ENCODE results near the gene ABHD2.
A peak's percentile ranks its signal among the peaks of the same experiment; 100 is the strongest.

ABHD2 gene

DNA sequence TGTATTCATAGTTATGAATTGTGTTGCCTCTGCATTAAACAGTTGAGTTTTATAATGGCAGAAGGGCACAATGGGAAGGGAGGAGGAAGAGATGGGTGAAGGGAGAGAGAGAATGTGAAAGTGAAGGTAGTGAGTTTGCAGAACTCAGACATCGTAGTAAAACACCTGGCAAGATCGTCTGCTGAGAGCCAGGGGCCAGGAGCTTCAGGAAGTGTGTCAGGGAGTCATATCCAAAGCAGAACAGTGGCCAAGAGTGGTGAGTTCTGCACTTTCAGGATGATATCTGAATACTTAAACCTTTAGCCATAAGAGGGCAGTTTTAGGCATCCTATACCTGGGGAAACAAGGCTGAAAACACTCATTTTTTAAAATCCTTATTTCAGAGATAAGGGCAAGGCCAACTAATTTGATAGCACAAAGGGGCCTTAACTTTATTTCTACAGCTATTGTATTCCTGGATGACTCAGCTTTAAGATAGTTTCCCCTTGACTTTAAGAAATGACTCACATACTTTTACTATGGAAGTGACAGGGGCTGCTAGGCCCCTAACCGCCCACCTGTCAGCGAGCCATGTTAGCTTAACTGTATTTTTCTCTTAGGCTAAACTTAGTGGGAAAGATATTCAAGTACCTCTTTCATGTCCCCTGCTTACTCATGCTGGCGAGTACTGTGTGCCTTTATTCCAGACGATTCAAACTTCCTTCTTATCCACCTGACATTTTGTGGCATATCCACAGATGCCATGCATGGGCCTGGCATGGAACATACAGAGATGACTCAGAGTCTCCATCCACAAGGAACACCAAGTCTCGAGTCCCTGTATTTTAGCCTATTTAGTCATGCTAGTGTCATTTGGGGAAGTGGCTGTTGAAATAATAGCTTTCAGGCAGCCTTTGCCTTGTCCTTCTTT lies 79.3 kb downstream of the ABHD2 start:
- no peak for DNase-seq (ENCODE audit: low spot score)

DNA sequence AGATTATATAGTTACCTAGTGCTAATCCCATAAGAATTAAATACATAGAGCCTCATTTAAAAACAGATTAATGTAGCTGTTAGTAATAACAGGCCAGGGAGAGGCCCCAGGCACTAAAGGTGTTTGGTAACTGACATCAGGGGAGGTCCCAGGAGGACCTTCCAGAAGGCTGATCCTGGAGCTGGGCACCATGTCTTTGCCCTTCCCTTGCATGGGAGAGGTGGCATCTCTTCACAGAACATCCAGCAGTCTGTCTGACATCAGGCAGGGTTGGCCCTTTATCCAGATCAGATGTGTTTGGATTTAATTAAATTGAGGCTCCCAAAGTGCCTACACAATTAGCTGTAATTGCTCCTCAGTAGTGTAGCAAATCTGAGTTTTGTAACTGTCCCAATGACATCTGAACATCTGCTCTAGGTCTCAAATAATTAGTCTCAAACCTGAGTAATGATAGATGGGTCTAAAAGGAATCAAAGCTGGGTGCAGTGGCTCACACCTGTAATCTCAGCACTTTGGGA lies 80.1 kb downstream of the ABHD2 start:
- DNase-seq (ENCODE audit: low spot score): no peak

GRCh38 chr15:89170364-89170763 lies 82.1 kb downstream of the ABHD2 start:
- no peak for DNase-seq (ENCODE audit: low spot score)

DNA sequence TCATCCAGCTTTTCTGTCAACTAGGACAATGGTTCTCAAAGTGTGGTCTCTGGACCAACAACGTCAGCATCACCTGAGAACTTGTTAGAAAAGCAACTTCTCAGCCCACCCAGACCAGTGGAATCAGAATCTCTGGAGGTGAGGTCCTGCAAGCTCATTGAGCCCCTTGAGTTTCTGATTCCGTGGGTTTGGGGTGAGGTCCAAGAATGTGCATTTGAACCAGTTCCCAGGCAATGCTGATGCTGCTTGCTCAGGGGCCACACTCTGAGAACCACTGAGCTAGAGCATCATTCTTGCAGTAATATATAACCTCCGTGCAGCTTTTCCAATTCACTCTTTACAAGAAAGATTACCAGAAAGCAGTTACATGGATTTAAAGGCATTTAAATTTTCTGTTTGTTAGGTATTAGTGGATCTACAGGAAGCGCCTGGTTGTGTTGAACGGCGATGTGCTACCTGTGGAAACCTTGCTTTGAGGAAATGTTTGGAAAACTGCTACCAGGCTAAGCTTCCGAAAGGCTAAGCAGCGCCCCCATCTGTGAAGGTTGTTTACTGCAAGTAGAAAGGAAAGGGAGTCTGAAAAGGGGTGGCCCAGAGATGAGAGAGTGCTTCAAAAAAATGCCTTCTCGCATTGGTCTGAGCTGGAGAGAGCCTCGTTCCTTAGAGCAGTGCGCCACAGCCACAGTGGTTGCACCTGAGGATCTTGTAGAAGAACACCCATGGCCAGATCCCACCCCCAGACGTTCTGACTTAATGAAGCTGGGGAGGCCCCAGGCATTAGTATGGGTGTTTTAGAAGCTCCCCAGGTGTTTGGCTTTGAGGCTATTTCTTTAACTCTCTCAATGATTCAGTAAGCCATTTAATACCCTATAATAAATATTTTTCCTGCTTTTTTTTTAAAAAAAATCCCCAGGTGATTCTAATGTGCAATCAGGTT lies 83.1 kb downstream of the ABHD2 start:
- DNase-seq (ENCODE audit: low spot score): peak; percentile 57

GRCh38 chr15:89172921-89173320 lies 84.7 kb downstream of the ABHD2 start:
- DNase-seq (ENCODE audit: low spot score): no peak

DNA sequence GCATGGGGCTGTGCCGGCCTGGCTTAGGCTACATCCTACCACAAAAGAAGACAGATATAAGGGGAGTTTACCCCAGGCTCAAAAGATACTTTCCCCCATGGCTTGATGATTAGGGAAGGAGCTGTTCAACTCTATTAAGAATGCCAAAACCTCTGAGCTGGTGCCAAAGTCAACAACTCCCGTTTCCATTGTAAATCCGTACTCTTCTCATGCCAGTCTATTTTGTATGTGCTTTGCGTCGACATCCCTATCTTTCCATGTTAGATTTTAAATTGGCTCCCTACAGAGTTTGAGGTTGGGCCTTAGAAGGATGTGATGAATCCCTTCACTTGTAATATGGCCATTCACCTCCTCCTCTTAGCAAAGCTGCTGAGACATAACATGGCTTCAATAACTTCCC lies 86.2 kb downstream of the ABHD2 start:
- DNase-seq (ENCODE audit: low spot score): no peak

DNA sequence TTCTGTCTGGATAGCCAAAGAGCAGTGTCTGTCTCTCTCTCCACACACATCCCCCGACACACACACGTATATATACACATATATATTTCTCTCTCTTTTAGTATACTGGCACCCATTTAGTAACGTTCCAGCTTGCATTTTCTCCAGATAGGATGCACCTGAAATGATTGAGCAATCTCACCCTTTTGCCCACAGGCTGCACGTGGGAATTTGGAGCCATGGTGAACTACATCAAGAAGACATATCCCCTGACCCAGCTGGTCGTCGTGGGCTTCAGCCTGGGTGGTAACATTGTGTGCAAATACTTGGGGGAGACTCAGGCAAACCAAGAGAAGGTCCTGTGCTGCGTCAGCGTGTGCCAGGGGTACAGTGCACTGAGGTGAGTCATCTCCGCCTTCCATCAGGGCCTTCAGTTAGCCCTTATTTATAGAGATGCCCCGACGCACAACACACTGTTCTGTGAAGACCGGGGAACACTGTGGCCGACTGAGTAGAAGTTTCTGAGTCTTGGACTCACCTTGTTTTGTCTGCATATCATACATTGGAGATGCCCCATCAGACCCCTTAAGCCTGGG lies 87.4 kb downstream of the ABHD2 start:
- no peak for DNase-seq (ENCODE audit: low spot score)

GRCh38 chr15:89177116-89177515 lies 88.9 kb downstream of the ABHD2 start:
- DNase-seq (ENCODE audit: low spot score): no peak

- peak; percentile 37 for DNase-seq (ENCODE audit: low spot score)
These were observed 89.5 kb downstream of the ABHD2 start for GRCh38 chr15:89177633-89178306.

DNA sequence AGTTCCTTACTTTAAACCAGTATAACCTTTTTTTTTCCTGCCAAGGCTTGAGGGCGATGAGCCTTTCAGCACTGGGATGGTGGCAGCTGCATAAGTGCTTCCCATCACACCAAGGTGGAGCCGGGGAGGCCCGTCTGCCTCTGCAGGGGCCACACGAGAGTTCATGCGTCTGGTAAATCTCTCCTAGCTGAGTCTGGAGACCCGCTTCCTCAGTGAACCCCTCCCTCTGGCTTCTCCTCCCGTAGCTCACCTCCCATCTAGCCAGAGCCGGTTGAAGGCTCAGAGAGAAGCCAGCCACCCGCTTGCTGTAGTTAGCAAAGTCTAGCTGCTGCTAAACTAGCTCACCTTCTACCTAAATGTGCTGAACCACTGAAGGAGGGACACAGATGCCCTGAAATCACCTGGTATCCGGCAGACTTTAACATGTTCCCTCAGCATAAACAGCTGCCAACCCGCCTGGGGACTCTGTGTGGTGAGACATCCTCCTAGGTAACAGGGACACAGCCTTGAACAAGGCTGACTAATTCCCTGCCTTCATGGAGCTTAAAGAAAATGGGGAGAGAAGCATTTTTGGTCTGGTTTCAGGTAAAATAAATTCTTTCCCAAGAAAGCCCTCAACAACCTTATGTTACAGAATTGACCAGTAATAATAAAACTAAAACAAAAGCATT lies 90.2 kb downstream of the ABHD2 start:
- no peak for DNase-seq (ENCODE audit: low spot score)

DNA sequence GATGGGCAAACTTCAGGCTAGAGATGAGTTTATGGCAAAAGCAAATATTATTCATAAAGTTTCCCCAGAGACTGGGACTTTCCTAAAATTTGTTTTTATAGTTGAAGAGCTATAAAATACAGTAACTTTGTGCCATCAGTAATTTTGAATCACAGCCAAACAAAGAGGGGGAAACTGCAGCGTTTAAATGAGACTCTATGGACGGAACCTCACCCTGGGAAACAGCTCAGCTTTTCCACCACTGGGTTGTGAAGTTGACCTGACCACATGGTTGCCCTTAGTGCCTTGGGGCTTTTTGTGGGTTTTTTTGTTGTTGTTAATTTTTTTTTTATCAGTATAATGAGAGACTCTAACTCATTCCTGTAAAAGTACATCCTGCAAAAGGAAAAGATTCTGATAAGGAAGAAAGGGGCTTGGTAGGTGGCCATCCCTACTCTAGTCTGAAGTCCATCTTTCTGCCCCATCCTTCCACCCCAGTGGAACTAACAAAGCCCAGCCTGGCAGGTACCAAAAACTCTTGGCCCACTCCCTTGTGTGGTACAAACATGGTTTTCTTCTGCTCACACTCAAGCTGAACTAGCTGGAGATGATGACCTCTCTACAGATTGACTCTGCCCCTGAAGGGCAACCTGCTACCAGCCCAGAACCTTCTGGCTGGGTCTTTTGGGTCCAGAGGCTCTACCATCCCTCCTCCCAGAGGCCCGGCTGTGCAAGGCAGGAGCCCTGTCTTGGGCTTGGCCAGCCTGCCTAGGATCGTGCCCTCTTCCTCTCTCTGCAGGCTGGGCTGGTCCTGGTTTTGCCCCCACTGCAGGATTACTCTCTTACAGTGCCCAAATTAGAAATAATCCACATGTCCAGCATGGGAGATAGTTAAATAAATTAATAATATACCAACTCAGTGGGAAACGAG lies 92.0 kb downstream of the ABHD2 start:
- no peak for DNase-seq (ENCODE audit: low spot score)

- DNase-seq (ENCODE audit: low spot score): no peak
These were observed 96.1 kb downstream of the ABHD2 start for GRCh38 chr15:89184357-89184756.

DNA sequence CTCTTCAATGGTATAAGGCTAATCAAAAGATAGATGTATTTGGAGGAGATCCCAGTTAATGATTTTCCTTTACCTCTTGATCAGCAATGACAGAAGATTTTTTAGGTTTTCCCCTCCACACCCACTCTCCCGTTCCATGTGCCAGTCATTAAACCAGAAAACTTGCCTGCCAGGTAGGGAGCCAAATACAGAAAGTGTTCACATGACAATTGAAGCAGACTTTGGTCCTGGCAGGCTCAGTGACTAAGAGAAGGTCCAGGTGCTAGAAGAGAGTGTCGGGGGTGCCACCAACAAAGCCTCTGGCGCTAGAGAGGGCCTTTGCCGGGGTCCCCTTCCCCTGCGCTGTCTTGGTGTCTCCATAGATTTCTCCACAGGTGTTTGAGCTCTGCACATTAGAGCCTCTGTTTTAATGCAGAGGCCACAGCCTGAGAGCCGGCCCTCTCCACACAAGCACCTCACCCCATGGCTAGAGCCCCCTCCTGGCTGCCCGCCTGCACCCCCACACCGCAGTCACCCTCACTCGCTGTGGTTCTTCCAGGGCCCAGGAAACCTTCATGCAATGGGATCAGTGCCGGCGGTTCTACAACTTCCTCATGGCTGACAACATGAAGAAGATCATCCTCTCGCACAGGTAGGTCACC lies 96.8 kb downstream of the ABHD2 start:
- no peak for DNase-seq (ENCODE audit: low spot score)

DNA sequence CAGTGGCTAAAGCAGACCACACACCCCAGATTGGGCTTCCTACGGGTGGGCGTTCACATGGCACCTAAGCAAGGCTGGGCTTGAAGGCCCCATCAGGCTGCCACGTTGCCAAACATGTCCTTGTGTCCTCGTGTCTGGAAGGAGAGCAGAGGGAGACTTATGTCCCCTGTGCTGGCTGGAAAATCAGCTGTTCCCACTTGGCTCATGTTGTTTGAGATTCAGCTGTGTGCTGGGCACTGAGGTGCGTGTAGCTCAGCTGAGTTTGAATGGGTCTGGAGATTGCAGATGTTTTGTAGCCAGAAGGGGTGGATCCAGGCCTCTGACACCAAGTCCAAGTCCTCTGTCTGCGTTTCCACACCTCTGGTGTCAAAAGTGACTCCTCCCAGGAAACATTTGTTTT lies 98.5 kb downstream of the ABHD2 start:
- DNase-seq (ENCODE audit: low spot score): no peak

GRCh38 chr15:89187301-89187985 lies 99.2 kb downstream of the ABHD2 start:
- no peak for DNase-seq (ENCODE audit: low spot score)

GRCh38 chr15:89187986-89188514 lies 99.8 kb downstream of the ABHD2 start:
- no peak for DNase-seq (ENCODE audit: low spot score)

DNA sequence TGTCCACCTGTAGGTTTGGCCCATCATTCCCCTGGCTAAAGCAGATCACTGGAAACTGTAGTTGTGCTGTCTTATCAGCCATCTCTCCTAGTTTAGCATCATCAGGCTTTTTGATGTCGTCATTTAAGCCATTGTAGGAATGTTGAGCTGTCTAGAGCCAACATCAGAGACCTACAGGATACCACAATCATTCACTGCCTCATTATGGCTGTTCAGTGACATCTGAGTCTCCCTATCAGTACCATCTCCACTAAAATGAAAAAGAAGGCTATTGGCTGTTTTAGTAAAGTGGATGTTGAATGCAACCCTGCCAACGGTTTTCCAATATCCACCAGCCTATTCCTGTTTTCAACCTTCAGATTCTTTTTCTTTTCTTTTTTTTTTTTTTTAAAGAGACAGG lies 103.9 kb downstream of the ABHD2 start:
- DNase-seq (ENCODE audit: low spot score): no peak

- no peak for DNase-seq (ENCODE audit: low spot score)
These were observed 104.5 kb downstream of the ABHD2 start for GRCh38 chr15:89192766-89193165.

- no peak for DNase-seq (ENCODE audit: low spot score)
These were observed 106.4 kb downstream of the ABHD2 start for GRCh38 chr15:89194608-89195007.
